ENCODE data around the gene ANKRD66. TPM values are rescaled to one million over a fixed set of nuclear protein-coding genes. Genes with fewer than 3 reads are reported as not detected.
"Not testable (repeated sequence)": the region's sequence is repeated elsewhere in the genome, so short reads cannot be mapped to it uniquely, and the experiment has no call there.

The ANKRD66 gene
- total and polyA plus RNA-seq, 9 donors = 0.31 to 2.3 (median 0.79) TPM

DNA sequence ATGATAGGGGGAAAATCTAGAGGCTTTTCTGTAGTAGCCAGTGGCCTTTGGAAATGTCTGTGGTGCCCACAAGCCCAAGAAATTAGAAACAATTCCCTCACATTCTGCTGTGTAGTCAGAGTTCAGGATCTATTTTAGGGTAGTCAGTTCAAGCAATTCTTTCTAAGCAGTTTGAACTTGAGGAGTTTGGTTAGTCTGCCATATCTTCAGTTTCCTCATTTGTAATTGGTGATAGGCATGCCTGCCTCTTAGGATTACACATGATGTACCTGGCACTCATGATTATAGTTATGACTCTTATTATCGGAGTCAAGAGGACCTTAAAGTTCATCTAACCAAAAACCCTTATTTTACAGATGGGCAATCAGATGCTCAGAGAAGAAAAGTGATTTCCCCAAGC lies 25.3 kb downstream of the ANKRD66 start:
- WGBS (ENCODE audit: insufficient coverage) = no CpG with 5 or more reads among the region's 1 CpG
- H3K36me3 ChIP-seq (ENCODE audit: control insufficient read depth, insufficient read depth, low read length) = no peaks in the 10 kb centered on the region
- H3K4me3 ChIP-seq (ENCODE audit: low read length) = no peak overlapping the region
- no peaks in the 10 kb centered on the region for H3K9me3 ChIP-seq (replicated peaks; ENCODE audit: control insufficient read depth, low read depth, low read length)
- no peak overlapping the region for H3K27ac ChIP-seq (ENCODE audit: low read length)
- peak; percentile 18 for DNase-seq
- H3K4me1 ChIP-seq (ENCODE audit: control insufficient read depth, insufficient read depth, low read length) = no peaks in the 10 kb centered on the region
- no peaks in the 10 kb centered on the region for H3K27me3 ChIP-seq (ENCODE audit: control insufficient read depth, insufficient read depth, low read length)

DNA sequence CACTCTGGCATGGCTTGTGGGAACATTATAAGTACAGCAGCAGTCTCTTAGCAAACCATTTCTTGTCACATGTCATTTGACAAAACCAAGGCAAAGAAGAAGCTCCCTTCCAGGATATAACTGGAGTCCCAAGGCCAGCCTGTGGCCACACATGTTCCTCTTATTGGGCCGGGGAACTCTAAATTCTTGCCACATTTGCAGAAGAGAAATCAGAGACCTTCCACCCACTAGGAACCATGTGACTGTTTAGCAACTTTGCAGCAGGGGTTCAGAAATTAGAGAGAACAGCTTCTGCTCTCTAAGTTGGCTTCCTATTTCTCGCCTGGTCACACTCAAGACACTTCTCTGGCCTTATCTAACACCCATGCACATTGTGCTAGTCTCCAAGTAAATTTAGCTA lies 26.0 kb downstream of the ANKRD66 start:
- H3K9me3 ChIP-seq (replicated peaks; ENCODE audit: control insufficient read depth, low read depth, low read length) = no peaks in the 10 kb centered on the region
- H3K4me1 ChIP-seq (ENCODE audit: control insufficient read depth, insufficient read depth, low read length) = no peaks in the 10 kb centered on the region
- DNase-seq = peak; percentile 83
- H3K4me3 ChIP-seq (ENCODE audit: low read length) = no peak overlapping the region
- no peaks in the 10 kb centered on the region for H3K27me3 ChIP-seq (ENCODE audit: control insufficient read depth, insufficient read depth, low read length)
- H3K36me3 ChIP-seq (ENCODE audit: control insufficient read depth, insufficient read depth, low read length) = no peaks in the 10 kb centered on the region
- H3K27ac ChIP-seq (ENCODE audit: low read length) = no peak overlapping the region
- 50% methylated on average over 1 of the region's 2 CpGs for WGBS (ENCODE audit: insufficient coverage)

DNA sequence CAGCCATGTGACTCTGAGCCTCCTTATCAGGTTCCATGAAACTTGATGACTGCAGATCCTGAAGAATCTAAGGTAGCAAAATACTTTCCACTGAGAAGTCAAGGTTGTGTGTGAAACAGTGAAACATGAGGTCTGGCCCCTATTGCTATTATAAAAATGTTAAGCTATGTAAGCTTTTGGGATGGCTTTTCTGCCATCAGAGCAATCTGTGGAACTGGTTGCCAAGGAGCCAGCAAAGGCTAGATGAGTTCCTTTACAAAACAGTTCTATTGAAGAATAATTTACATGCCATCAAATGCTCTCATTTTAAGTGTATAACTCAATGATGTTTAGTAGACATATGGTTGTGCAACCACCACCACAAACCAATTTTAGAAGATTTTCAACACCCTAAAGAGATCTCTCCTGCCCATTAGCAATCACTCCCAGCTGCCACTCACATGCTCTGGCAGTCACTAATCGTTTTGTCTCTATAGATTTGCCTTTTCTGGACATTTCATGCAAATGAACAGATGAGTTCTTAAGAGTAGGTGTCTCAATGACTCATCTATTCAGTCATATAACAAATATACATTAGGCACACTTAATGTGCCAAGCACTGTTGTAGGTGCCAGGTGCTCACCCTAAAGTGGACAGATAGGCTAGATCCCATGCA lies 26.6 kb downstream of the ANKRD66 start:
- Histone ChIP-seq H3K4me3 (ENCODE audit: low read length) (no peak overlapping the region), H3K9me3 (replicated peaks; ENCODE audit: control insufficient read depth, low read depth, low read length) (no peaks in the 10 kb centered on the region), H3K36me3 (ENCODE audit: control insufficient read depth, insufficient read depth, low read length) (no peaks in the 10 kb centered on the region), H3K4me1 (ENCODE audit: control insufficient read depth, insufficient read depth, low read length) (no peaks in the 10 kb centered on the region), H3K27ac (ENCODE audit: low read length) (no peak overlapping the region), H3K27me3 (ENCODE audit: control insufficient read depth, insufficient read depth, low read length) (no peaks in the 10 kb centered on the region)
- DNase-seq = no peak
- no CpG with 5 or more reads among the region's 1 CpG for WGBS (ENCODE audit: insufficient coverage)

- H3K9me3 ChIP-seq (replicated peaks; ENCODE audit: control insufficient read depth, low read depth, low read length); H3K27ac ChIP-seq (ENCODE audit: low read length); H3K4me3 ChIP-seq (ENCODE audit: low read length); H3K36me3 ChIP-seq (ENCODE audit: control insufficient read depth, insufficient read depth, low read length); DNase-seq; H3K4me1 ChIP-seq (ENCODE audit: control insufficient read depth, insufficient read depth, low read length); H3K27me3 ChIP-seq (ENCODE audit: control insufficient read depth, insufficient read depth, low read length): not testable (repeated sequence)
- 89% methylated on average over 14 of the region's 24 CpGs for WGBS (ENCODE audit: insufficient coverage)
These were observed 28.0 kb downstream of the ANKRD66 start for GRCh38 chr6:46774736-46775135.

DNA sequence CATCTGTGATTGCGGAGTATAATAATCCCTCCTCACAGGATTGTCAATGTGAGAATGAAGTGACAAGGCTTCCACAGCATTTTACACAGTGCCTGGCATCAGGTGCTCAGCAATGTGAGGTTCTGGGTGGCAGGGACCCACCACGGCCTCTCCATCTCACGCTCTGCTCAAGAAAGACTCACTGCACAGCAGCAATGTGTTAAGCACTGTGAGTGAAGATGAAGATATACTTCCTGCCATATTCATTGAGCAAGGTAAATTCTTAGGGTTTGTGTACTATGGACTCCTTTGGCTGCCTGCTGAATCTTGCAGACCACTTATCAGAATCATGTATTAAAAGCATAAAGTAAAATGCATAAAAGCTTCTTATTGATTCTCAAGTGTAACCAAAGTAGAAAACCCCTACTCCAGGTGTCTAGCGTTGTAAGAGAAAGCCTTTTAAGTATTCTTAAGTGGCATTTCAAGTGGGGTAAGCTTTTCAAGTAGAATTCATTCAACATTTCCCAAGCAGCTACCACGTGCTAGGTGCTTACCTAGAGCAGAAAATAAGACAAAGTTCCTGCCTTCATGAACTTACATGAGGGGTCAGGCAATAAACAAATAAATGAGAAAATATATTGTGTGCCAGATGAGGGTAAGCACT lies 29.5 kb downstream of the ANKRD66 start:
- WGBS (ENCODE audit: insufficient coverage) = no CpG with 5 or more reads among the region's 5 CpGs
- no peaks in the 10 kb centered on the region for H3K27me3 ChIP-seq (ENCODE audit: control insufficient read depth, insufficient read depth, low read length)
- H3K27ac ChIP-seq (ENCODE audit: low read length) = no peak overlapping the region
- H3K9me3 ChIP-seq (replicated peaks; ENCODE audit: control insufficient read depth, low read depth, low read length) = no peaks in the 10 kb centered on the region
- no peaks in the 10 kb centered on the region for H3K4me1 ChIP-seq (ENCODE audit: control insufficient read depth, insufficient read depth, low read length)
- H3K4me3 ChIP-seq (ENCODE audit: low read length) = no peak overlapping the region
- no peak for DNase-seq
- no peaks in the 10 kb centered on the region for H3K36me3 ChIP-seq (ENCODE audit: control insufficient read depth, insufficient read depth, low read length)

DNA sequence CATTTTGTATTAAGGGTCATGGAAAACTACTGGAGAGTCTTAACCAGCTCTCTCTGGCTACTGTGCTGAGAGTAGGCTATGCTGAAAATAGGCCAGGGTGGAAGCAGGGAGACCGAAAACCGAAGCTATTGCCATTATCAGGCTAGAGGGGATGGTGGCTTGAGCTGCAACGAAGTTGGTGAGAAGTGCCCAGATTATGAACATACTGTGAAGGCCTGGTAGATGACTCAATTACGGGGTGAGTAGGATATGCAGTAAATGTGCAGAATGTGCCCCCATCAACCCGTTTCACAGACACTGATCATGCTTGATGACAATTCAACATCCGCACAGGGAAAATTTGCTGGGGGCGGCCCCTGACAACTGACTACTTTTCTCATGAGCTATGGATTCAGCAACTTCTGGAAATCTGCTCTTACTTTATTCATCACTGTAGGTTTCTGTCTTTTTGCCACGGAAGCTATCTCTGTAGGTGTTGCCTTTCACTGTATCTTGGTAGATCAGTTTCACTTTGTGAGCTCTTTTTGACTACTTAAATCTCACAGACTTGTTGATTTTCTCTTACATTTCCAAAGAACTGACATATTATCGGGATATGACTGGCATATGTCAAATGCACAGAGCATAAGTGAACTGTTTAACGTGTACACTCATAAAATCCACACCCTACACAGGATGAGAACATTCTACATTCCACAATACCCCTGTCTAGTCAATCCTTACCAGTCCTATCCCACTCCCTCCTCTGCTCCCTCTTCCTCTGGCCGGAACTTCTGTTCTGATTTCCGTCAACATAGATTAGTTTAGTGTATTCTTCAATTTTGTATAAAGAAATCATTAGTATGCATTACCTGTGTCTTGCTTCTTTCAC lies 31.0 kb downstream of the ANKRD66 start:
- Histone ChIP-seq H3K4me3 (ENCODE audit: low read length) (no peak overlapping the region), H3K9me3 (replicated peaks; ENCODE audit: control insufficient read depth, low read depth, low read length) (no peaks in the 10 kb centered on the region)

DNA sequence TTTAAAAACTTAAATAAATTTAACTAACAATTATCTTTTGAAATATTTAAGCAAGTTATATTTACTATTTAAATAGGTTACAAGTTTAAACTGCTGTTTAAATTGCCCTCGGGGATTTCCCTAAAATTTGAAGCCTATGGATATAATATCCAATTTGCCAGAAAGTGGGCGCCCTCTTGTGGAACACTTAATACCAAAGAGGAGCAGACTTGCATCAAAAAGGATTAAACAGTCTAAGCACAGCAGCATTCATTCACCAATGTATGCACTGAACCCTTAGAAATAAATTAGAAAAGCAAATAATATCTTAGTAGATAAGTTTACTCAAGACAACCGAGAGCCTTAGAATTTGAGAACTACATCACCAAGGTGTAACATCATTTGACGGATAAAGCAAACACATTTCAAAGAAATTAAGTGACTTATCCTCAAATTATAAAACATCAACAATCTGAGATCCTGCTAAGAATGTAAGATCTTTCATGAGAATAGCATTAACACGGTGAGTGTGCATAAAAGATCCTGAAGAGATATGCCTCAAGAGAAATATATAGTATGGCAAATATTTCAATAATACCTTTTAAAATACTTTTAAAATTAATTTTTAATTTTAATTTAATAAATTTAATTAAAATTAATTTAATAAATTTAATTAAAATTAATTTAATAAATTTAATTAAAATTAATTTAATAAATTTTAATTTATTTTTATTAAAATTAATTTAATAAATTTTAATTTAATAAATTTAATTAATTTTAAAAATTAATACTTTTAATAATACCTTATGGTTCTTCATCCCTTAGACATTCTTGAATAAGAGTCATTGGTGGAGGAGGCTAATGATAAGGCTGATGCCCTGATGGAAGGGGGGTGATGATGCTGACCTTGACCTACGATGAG lies 35.0 kb downstream of the ANKRD66 start:
- no peaks in the 10 kb centered on the region for H3K27me3 ChIP-seq (ENCODE audit: control insufficient read depth, insufficient read depth, low read length)
- no peaks in the 10 kb centered on the region for H3K36me3 ChIP-seq (ENCODE audit: control insufficient read depth, insufficient read depth, low read length)
- WGBS (ENCODE audit: insufficient coverage) = 79% methylated on average over 1 of the region's 6 CpGs
- no peaks in the 10 kb centered on the region for H3K9me3 ChIP-seq (replicated peaks; ENCODE audit: control insufficient read depth, low read depth, low read length)
- no peak overlapping the region for H3K4me3 ChIP-seq (ENCODE audit: low read length)
- no peaks in the 10 kb centered on the region for H3K4me1 ChIP-seq (ENCODE audit: control insufficient read depth, insufficient read depth, low read length)
- peak; percentile 86 for DNase-seq
- no peak overlapping the region for H3K27ac ChIP-seq (ENCODE audit: low read length)

More for the DNA sequence above, 31.0 kb downstream of the ANKRD66 start:
- H3K36me3 ChIP-seq (ENCODE audit: control insufficient read depth, insufficient read depth, low read length) = no peaks in the 10 kb centered on the region
- no peaks in the 10 kb centered on the region for H3K4me1 ChIP-seq (ENCODE audit: control insufficient read depth, insufficient read depth, low read length)
- no peaks in the 10 kb centered on the region for H3K27me3 ChIP-seq (ENCODE audit: control insufficient read depth, insufficient read depth, low read length)
- no peak for DNase-seq
- WGBS (ENCODE audit: insufficient coverage) = 82% methylated on average over 5 of the region's 12 CpGs
- no peak overlapping the region for H3K27ac ChIP-seq (ENCODE audit: low read length)

DNA sequence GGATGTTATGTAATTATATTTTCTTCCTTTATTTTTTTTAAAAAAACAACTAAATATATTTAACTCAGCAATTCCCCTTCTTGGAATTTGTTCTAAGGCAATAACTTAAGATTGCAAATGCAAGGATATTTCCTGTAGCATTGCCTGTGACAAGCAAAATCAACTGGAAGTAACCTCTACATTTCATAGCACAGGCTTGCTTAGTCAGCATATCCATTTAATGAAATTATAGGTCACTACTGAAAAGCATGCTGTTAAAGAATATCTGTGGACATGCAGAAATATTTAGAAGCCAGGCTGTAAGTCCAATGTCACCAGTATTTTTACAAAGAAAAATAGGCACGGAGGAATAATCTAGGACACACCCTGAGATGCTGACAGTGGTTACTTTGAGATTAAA lies 37.8 kb downstream of the ANKRD66 start:
- Histone ChIP-seq H3K27ac (ENCODE audit: low read length) (no peak overlapping the region), H3K36me3 (ENCODE audit: control insufficient read depth, insufficient read depth, low read length) (no peaks in the 10 kb centered on the region), H3K4me1 (ENCODE audit: control insufficient read depth, insufficient read depth, low read length) (no peaks in the 10 kb centered on the region), H3K27me3 (ENCODE audit: control insufficient read depth, insufficient read depth, low read length) (no peaks in the 10 kb centered on the region), H3K4me3 (ENCODE audit: low read length) (no peak overlapping the region), H3K9me3 (replicated peaks; ENCODE audit: control insufficient read depth, low read depth, low read length) (no peaks in the 10 kb centered on the region)
- no CpG with 5 or more reads among the region's 1 CpG for WGBS (ENCODE audit: insufficient coverage)
- no peak for DNase-seq

- Histone ChIP-seq H3K4me3 (ENCODE audit: low read length) (no peak overlapping the region), H3K4me1 (ENCODE audit: control insufficient read depth, insufficient read depth, low read length) (no peaks in the 10 kb centered on the region), H3K27me3 (ENCODE audit: control insufficient read depth, insufficient read depth, low read length) (no peaks in the 10 kb centered on the region), H3K9me3 (replicated peaks; ENCODE audit: control insufficient read depth, low read depth, low read length) (no peaks in the 10 kb centered on the region), H3K36me3 (ENCODE audit: control insufficient read depth, insufficient read depth, low read length) (no peaks in the 10 kb centered on the region), H3K27ac (ENCODE audit: low read length) (no peak overlapping the region)
- no peak for DNase-seq
- 75% methylated on average over 2 of the region's 5 CpGs for WGBS (ENCODE audit: insufficient coverage)
These were observed 41.3 kb downstream of the ANKRD66 start for GRCh38 chr6:46787871-46788540.
